Cerebellar cortex (tissue), 1 donor: ENCODE measurements around the gene SOCS1.
A peak's percentile ranks its signal among the peaks of the same experiment; 100 is the strongest.

Source experiments
- DNase-seq: peaks from one replicate; pipeline ENCODE4 v3.0.0-alpha.2; 2015; ENCODE audit warnings: low spot score

SOCS1 gene

DNA sequence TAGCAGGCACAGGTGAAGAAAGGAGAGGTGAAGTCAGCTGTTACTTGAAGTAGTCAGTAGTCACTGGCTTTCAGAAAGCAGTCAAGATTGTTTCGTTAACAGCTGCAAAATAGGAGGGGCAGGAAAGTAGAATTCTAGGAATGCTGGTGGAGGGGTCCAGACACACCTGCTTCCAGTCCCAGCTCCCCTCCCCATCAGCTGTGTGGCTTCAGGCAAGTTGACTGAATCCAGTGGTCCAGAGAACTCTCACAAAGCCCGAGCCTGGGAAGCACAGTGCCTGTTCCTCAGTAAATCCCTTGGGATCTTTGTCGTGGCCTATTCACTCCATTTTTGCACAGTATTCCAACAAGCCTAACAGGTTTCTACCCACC lies 4.6 kb upstream of the SOCS1 start:
- DNase-seq: no peak

GRCh38 chr16:11259655-11260595 lies 3.9 kb upstream of the SOCS1 start:
- DNase-seq: no peak

DNA sequence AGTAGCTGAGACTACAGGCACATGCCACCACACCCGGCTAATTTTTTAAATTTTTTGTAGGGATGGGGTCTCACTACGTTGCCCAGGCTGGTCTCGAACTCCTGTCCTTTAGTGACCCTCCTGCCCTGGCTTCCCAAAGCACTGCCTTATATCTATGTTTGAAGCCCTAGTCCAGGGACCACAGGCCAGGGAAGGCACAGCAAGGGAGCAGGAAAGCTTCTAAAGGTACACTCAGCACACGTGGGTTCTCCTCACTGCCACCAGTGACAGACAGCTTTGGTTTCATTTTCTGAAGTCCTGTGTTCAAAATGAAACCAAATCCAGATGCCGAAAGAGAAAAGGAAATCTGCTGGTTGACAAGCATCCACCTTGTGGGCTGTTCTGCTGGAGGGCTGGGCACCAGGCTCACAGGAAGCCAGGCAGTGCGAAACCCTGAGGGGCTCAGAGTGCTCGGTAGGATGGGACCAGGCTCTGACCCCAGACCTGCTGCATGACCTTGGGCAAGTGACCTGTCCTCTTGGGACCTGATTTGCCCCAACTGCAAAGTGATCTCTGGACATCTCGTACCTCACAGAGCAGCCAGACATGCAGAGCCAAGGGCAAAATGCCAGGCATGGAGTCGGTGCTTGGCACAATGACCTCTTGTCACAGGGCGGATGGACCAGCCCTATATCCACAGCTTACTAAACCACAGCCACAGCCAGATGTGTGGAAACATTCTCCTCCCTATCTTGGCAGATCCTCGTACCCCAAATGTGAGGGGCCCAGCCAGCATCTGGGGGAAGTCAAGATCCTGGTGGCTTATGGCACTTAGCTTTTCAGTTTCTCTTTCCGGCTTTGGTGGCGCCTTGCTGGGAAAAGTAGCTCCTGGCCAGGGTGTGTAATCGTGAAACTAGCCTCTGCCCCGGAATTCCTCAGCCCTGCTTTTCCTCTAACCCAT lies 2.8 kb upstream of the SOCS1 start:
- DNase-seq: no peak

DNA sequence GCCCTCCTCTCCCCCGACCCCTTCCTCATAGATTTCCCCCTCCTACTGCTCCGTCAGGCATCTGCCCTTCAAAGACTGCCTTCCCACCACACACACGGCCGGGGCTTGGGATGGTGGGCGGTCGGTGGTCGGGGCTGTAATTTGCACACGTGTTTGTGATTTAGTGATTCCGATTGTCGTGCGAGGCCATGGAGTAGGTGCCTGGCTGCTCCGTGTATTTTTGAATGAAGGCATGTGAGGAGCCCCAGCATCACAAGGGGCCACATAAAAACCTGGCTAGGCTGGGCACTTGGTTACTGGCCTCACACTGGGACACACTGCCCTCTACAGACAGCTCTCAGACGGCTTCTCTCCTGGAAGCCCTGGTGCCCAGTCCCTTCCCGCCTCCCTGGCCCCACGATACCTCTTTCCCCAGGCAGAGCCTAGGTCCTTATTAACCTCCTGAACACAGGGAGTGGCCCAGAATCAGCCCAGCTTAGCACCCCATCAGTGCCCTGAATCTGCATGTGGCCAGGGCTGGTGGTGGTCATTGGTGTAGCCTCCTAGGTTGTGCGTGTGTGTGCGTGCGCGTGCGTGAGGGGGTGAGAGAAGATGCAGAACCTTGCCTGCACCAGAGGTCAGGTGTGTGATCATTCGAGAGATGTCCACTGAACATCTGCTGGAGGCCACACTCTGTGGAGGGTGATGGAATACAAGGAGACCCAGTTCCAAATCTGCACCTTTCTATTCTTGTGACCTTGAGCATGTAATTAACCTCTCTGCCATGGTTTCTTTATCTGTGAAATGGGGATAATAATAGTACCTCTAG lies 1.3 kb upstream of the SOCS1 start:
- peak; percentile 92 for DNase-seq

DNA sequence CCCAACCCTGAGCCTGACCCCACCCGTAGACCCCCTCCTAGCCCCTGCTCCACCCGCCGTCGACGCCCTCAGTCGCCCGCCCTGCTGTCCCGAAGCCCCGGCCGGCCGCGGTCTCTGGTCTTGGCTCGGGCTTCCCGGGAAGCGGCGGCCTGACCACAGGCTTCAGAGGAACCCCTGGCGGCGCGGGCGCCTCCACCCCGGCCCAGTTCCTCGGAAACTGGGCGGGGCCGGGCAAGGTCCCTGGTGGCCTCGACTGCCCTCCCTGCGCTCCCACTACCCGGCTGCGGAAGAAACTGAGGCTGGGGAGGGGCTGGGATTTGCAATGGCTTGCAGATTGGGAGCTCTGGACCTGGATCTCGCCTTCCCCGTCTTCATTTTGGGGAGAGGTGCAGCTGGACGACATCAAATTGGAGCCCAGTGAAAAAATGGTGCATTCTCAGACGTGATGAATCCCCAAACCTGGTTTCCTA lies 692 bp upstream of the SOCS1 start:
- no peak for DNase-seq

DNA sequence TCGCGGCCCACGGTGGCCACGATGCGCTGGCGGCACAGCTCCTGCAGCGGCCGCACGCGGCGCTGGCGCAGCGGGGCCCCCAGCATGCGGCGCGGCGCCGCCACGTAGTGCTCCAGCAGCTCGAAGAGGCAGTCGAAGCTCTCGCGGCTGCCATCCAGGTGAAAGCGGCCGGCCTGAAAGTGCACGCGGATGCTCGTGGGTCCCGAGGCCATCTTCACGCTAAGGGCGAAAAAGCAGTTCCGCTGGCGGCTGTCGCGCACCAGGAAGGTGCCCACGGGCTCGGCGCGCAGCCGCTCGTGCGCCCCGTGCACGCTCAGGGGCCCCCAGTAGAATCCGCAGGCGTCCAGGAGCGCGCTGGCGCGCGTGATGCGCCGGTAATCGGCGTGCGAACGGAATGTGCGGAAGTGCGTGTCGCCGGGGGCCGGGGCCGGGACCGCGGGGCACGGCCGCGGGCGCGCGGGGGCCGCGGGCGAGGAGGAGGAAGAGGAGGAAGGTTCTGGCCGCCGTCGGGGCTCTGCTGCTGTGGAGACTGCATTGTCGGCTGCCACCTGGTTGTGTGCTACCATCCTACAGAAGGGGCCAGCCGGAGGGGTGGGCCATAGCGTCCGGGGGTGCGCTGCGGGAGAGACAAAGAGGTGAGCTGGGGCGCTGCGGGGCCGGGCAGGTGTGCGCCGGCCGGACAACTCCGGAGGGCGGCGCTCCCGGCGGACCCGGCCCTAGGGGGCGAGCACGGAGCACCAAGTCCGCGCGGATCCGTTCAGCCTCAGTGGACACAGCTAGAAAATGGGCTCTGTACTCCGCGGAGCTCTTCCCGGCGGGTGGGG lies 879 bp downstream of the SOCS1 start:
- DNase-seq: no peak

DNA sequence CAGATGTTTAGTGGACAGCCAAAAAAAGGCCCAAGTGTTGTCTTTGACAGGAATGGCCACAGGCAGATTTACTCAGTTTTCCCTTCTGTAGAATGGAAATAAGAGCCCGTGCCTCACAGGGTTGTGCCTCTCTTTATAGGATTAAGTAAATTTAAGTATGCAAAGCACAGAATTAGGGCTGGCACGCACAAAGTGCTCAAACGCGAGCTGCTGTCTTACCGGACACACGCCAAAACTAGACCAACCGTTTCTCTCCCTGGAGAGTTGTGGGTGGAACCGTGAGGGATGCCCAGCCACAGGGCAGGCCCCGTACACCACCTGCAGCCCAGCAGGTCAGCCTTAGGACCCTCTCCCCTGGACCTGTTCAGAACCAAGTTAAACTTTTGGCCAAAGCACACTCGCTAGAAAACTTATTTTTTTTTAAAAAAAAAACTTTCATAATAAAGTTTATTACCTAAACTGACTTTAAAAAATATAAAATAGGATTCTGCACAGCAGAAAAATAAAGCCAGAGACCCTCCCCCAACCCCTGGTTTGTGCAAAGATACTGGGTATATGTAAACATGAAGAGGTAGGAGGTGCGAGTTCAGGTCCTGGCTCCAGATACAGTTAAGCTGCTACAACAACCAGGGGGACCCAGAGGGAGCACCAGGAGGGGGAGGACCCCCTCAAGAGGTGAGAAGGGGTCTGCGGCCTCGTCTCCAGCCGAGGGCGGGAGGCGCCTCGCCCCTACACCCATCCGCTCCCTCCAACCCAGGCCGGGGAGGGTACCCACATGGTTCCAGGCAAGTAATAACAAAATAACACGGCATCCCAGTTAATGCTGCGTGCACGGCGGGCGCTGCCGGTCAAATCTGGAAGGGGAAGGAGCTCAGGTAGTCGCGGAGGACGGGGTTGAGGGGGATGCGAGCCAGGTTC lies 1.8 kb downstream of the SOCS1 start:
- DNase-seq: no peak

- DNase-seq: no peak
Measured at GRCh38 chr16:11253009-11253994, 2.7 kb downstream of the SOCS1 start.

- no peak for DNase-seq
Measured at GRCh38 chr16:11252482-11252931, 3.5 kb downstream of the SOCS1 start.

DNA sequence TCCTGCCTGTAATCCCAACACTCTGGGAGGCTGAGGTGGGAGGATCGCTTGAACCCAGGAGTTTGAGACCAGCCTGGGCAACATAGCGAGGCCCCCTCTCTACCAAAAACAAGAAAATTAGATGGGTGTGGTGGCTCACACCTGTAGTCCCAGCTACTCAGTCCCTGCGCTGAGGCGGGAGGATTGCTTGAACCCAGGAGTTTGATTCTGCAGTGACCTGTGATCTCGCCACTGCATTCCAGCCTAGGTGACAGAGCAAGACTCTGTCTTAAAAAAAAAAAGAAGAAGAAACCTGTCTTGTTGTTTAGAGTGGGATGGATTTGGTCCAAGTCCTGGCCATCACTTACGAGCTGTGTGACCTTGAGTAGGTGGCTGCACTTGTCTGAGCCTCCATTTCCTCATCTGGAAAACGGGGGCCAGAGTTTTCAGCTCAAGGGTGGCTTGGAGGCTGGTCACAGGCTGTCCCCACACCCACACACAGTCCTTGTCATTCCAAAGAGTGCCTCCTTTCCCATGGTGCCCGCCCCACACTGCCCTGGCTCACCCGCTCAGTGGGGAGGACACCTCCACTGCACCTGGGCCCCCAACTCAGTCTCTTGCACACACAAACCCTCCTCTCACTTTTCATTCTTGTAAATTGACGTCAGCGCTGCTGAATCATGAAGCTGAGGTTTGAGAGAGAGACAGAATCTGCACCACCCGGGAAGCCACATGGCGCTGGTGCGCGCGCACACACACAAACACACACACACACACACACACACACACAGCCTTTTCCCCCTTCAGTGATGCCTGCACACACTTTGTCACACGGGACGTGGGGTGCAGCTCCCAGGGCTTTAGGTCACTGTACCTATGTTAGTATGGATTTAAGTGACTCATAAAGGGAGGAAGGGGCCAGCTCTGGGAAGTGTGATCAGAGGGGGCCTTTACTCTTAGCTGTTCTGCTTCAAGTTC lies 4.2 kb downstream of the SOCS1 start:
- no peak for DNase-seq

DNA sequence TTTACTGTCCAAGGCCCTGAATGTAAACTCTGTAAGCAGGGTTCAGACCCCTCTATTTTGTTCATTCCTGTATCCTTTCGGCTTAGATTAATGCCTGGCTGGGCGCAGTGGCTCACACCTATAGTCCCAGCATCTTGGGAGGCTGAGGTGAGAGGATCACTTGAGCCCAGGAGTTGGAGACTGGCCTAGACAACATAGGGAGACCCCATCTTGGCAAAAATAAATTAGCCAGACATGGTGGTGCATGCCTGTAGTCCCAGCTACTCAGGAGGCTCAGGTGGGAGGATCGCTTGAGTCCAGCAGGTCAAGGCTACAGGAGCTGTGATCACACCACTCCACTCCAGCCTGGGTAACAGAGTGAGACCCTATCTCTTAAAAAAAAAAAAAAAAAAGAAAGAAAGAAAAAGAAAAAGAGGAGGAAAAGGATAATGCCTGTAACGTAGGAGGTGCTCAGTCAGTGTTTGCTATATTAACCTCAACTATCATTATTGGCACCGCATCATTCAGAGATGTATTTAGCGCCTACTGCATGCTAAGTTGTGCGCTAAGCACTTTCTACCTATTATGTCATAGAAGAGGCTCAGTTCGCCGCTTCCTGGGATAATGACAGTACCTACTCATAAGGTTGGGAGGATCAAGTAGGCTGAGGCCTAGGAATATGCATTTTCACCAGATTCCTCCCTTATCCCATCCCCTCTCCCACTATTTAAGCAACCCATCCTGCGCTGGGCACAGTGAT lies 5.0 kb downstream of the SOCS1 start:
- no peak for DNase-seq

DNA sequence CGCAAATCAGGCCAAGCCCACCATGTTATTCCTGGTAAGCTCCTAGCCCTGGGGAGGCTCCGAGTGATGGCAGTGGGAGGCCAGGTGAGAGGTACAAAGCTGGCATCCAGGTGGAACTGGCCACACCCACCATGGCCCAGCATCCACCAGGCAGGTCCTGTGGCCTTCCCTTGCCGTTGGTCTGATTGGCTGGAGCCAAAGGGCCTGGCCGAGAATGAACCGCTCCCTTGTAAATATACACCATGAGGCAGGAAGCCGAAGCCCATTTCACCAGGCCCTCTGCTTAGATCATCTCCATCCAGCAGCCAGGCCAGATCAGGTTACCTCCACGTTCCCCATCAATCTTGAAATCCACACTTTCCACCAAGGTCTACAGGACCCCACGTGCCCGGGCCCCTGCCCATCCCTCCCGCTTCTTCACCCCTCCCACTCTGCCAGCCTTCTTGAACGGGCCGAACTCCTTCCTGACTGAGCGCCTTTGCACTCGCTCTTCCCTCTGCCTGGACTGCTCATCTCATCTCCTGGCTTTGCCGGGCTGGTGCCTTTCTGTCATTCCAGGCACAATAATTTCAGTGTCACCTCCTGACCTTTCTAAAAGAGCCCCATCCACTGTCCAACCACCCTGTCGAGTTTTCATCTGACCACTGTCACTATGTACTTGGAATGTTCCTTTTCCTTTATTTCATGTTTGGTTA lies 5.8 kb downstream of the SOCS1 start:
- no peak for DNase-seq

DNA sequence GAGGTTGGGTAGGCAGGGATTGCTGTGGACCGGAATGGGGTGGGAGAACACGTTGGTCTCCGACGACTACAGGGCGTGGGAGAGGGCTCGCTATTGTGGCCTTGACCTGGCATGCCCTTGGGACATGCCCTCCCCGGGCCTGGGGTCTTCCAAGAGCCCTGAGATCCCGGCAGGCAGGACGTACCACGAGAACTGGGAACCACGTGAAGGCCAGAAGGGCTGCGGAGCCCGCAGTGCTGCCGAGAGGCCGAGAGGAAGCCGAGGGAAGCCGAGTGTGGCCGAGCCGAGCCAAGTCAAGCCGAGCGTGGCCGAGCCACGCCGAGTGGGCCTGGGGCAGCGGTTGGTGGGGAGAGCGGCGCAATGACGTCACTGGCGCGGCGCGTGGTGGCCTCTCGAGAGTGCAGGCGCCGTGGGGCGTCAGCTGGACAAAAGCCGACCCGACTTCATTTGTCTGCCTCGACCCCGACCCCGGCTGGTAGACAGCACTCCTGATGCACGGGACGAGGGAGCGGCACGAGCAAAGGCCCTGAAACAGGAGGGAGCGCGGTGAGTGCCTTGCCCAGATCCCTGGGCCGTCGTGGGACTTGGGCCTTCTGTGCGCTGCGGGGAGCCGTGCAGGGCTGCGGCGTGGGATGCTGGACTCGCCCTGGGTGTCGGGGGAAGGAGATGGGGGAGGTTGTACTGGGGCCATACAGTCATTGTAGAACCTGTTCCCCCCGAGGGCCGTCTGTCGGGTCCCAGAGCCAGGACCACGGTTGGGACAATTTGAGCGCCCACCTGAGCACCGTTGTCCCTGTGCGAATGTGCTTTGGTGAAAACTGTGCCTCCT lies 6.6 kb downstream of the SOCS1 start:
- no peak for DNase-seq

- no peak for DNase-seq
Measured at GRCh38 chr16:11248133-11248532, 7.9 kb downstream of the SOCS1 start.

GRCh38 chr16:11245988-11246387 lies 10.0 kb downstream of the SOCS1 start:
- DNase-seq: no peak
